ENCODE results near the gene ZFR2.

ZFR2 gene

GRCh38 chr19:3808420-3809143 is 60.3 kb downstream of the ZFR2 start:
- H3K4me3 ChIP-seq (ENCODE audit: low read depth in 1 of 2, low read length in 2 of 2): no peak overlapping the region
- H3K4me1 ChIP-seq (ENCODE audit: insufficient read depth, low read length): peaks cover 25% of the 10 kb centered on the region
- TF ChIP-seq CTCF (IDR thresholded peaks at IDR 0.05; ENCODE audit: borderline replicate concordance, extremely low read depth, low read length, poor library complexity, severe bottlenecking) (no peak), EZH2 (IDR thresholded peaks at IDR 0.05; ENCODE audit: borderline replicate concordance, low read depth, low read length, severe bottlenecking) (no peak)
- no peak overlapping the region for H3K9ac ChIP-seq (ENCODE audit: low read depth, low read length)
- no peak for DNase-seq
- H4K20me1 ChIP-seq (ENCODE audit: insufficient read depth, low read length): no peaks in the 10 kb centered on the region
- ATAC-seq (ENCODE audit: insufficient read depth, low read depth): no peak
- H3K27ac ChIP-seq (ENCODE audit: low read length): no peak overlapping the region
- no peaks in the 10 kb centered on the region for H3K27me3 ChIP-seq (ENCODE audit: insufficient read depth, low read length, poor library complexity)
- H2AFZ ChIP-seq (ENCODE audit: low read depth, low read length): no peak overlapping the region
- H3K79me2 ChIP-seq (ENCODE audit: insufficient read depth, low read length): no peaks in the 10 kb centered on the region
- H3K36me3 ChIP-seq (ENCODE audit: insufficient read depth, low read length): no peaks in the 10 kb centered on the region
- H3K4me2 ChIP-seq (ENCODE audit: insufficient read depth, low read length): no peak overlapping the region
- H3K9me3 ChIP-seq (ENCODE audit: insufficient read depth, low read length, severe bottlenecking): no peaks in the 10 kb centered on the region

GRCh38 chr19:3807574-3808354 is 61.1 kb downstream of the ZFR2 start:
- H3K4me3 ChIP-seq (ENCODE audit: low read depth in 1 of 2, low read length in 2 of 2): no peak overlapping the region
- H3K9ac ChIP-seq (ENCODE audit: low read depth, low read length): no peak overlapping the region
- no peak overlapping the region for H3K4me2 ChIP-seq (ENCODE audit: insufficient read depth, low read length)
- ATAC-seq (ENCODE audit: insufficient read depth, low read depth) (no peak), DNase-seq (no peak)
- no peak overlapping the region for H2AFZ ChIP-seq (ENCODE audit: low read depth, low read length)
- no peaks in the 10 kb centered on the region for H3K36me3 ChIP-seq (ENCODE audit: insufficient read depth, low read length)
- H3K27ac ChIP-seq (ENCODE audit: low read length): no peak overlapping the region
- no peaks in the 10 kb centered on the region for H3K9me3 ChIP-seq (ENCODE audit: insufficient read depth, low read length, severe bottlenecking)
- TF ChIP-seq EZH2 (IDR thresholded peaks at IDR 0.05; ENCODE audit: borderline replicate concordance, low read depth, low read length, severe bottlenecking) (no peak), CTCF (IDR thresholded peaks at IDR 0.05; ENCODE audit: borderline replicate concordance, extremely low read depth, low read length, poor library complexity, severe bottlenecking) (no peak)
- no peaks in the 10 kb centered on the region for H3K79me2 ChIP-seq (ENCODE audit: insufficient read depth, low read length)
- no peaks in the 10 kb centered on the region for H4K20me1 ChIP-seq (ENCODE audit: insufficient read depth, low read length)
- H3K27me3 ChIP-seq (ENCODE audit: insufficient read depth, low read length, poor library complexity): no peaks in the 10 kb centered on the region
- H3K4me1 ChIP-seq (ENCODE audit: insufficient read depth, low read length): peaks cover 16% of the 10 kb centered on the region

- H3K4me2 ChIP-seq (ENCODE audit: insufficient read depth, low read length): no peak overlapping the region
- H3K4me3 ChIP-seq (ENCODE audit: low read depth in 1 of 2, low read length in 2 of 2): no peak overlapping the region
- no peaks in the 10 kb centered on the region for H3K27me3 ChIP-seq (ENCODE audit: insufficient read depth, low read length, poor library complexity)
- H3K36me3 ChIP-seq (ENCODE audit: insufficient read depth, low read length): no peaks in the 10 kb centered on the region
- H3K79me2 ChIP-seq (ENCODE audit: insufficient read depth, low read length): no peaks in the 10 kb centered on the region
- H3K9me3 ChIP-seq (ENCODE audit: insufficient read depth, low read length, severe bottlenecking): no peaks in the 10 kb centered on the region
- no peak for ATAC-seq (ENCODE audit: insufficient read depth, low read depth)
- no peak overlapping the region for H2AFZ ChIP-seq (ENCODE audit: low read depth, low read length)
- peaks cover 10% of the 10 kb centered on the region for H3K4me1 ChIP-seq (ENCODE audit: insufficient read depth, low read length)
- H3K9ac ChIP-seq (ENCODE audit: low read depth, low read length): no peak overlapping the region
- no peak for DNase-seq
- no peaks in the 10 kb centered on the region for H4K20me1 ChIP-seq (ENCODE audit: insufficient read depth, low read length)
- no peak overlapping the region for H3K27ac ChIP-seq (ENCODE audit: low read length)
- TF ChIP-seq CTCF (IDR thresholded peaks at IDR 0.05; ENCODE audit: borderline replicate concordance, extremely low read depth, low read length, poor library complexity, severe bottlenecking): no peak
- no peak for TF ChIP-seq EZH2 (IDR thresholded peaks at IDR 0.05; ENCODE audit: borderline replicate concordance, low read depth, low read length, severe bottlenecking)
These were observed 61.7 kb downstream of the ZFR2 start for GRCh38 chr19:3807131-3807480.

Measured in DND-41 (cell line).